Liver (tissue), 9 donors: ENCODE data around the gene ITCH. TPM values are rescaled to one million over a fixed set of nuclear protein-coding genes. Genes with fewer than 3 reads are reported as not detected.
"Not testable (repeated sequence)": the region's sequence is repeated elsewhere in the genome, so short reads cannot be mapped to it uniquely, and the experiment has no call there.

Experiments
- DNase-seq: peaks from one replicate; pipeline ENCODE4 v3.0.0-alpha.2; 2017; ENCODE audit warnings: low spot score
- H3K27ac ChIP-seq, 2 donors: one replicate each; pipeline ENCODE4 v1.7.0; 2013; ENCODE audit warnings: inconsistent platforms in 2 of 2, low read length in 2 of 2, control low read depth in 1 of 2, low read depth in 1 of 2, mild to moderate bottlenecking in 1 of 2
- H3K27me3 ChIP-seq, 4 donors: one replicate each; pipeline versions ENCODE4 v1.6.1 to v1.7.0; 2013; ENCODE audit warnings: low read length in 3 of 4, inconsistent platforms in 1 of 4, mild to moderate bottlenecking in 1 of 4, moderate library complexity in 1 of 4; ENCODE audit not compliant: control insufficient read depth in 4 of 4, insufficient read depth in 4 of 4
- H3K36me3 ChIP-seq, 4 donors: one replicate each; pipeline versions ENCODE4 v1.6.1 to v1.7.0; 2013; ENCODE audit warnings: low read length in 3 of 4, mild to moderate bottlenecking in 3 of 4, low read depth in 1 of 4, moderate library complexity in 1 of 4; ENCODE audit not compliant: control insufficient read depth in 4 of 4, insufficient read depth in 3 of 4
- H3K4me1 ChIP-seq, 4 donors: one replicate each; pipeline versions ENCODE4 v1.6.1 to v1.7.0; 2013; ENCODE audit warnings: low read length in 3 of 4, mild to moderate bottlenecking in 3 of 4, moderate library complexity in 1 of 4; ENCODE audit not compliant: control insufficient read depth in 4 of 4, insufficient read depth in 4 of 4
- H3K4me3 ChIP-seq, 3 donors: one replicate each; pipeline versions ENCODE4 v1.6.1 to v1.7.0; 2013; ENCODE audit warnings: low read length in 3 of 3, control low read depth in 1 of 3, low read depth in 1 of 3, mild to moderate bottlenecking in 1 of 3
- H3K9ac ChIP-seq, 2 donors: one replicate each; pipeline ENCODE4 v1.7.0; 2013; ENCODE audit warnings: low read length in 2 of 2, mild to moderate bottlenecking in 2 of 2, moderate library complexity in 2 of 2, control low read depth in 1 of 2, low read depth in 1 of 2
- H3K9me3 ChIP-seq, 4 donors: one replicate each; pipeline versions ENCODE4 v1.6.1 to v1.7.0; 2013; ENCODE audit warnings: low read length in 3 of 4; ENCODE audit not compliant: control insufficient read depth in 4 of 4
- CTCF ChIP-seq: fragments of 150-350 bp; IDR thresholded peaks from 2 replicates; pipeline ENCODE4 v1.5.1; 2017; ENCODE audit warnings: improper control_type of control experiment, low read depth, low read length; ENCODE audit not compliant: missing input control
- EGR1 ChIP-seq, 2 donors: IDR thresholded peaks; 2 replicates each; pipeline ENCODE4 v1.6.1; 2016 to 2018; ENCODE audit warnings: antibody characterized with exemption in 2 of 2, low read depth in 2 of 2
- FOXA1 ChIP-seq: IDR thresholded peaks from 2 replicates; pipeline ENCODE4 v1.6.1; 2016; ENCODE audit warnings: antibody characterized with exemption
- GABPA ChIP-seq, 2 donors: IDR thresholded peaks in 1 of 2; conservative IDR thresholded peaks in 1 of 2; 2 replicates each; pipeline ENCODE4 v1.6.1; 2016; ENCODE audit warnings: antibody characterized with exemption in 2 of 2, mild to moderate bottlenecking in 1 of 2, moderate library complexity in 1 of 2
- HNF4A ChIP-seq, 2 donors: conservative IDR thresholded peaks; 2 replicates each; pipeline ENCODE4 v1.6.1; 2016; ENCODE audit warnings: antibody characterized with exemption in 2 of 2, mild to moderate bottlenecking in 2 of 2
- JUND ChIP-seq, 2 donors: IDR thresholded peaks; 2 replicates each; pipeline ENCODE4 v1.6.1; 2016; ENCODE audit warnings: antibody characterized with exemption in 2 of 2
- NR2F2 ChIP-seq: IDR thresholded peaks from 2 replicates; pipeline ENCODE4 v1.6.1; 2016; ENCODE audit warnings: antibody characterized with exemption
- RAD21 ChIP-seq, 2 donors: IDR thresholded peaks; 2 replicates each; pipeline ENCODE4 v1.6.1; 2016; ENCODE audit warnings: antibody characterized with exemption in 2 of 2, mild to moderate bottlenecking in 2 of 2
- TAF1 ChIP-seq: conservative IDR thresholded peaks from 2 replicates; pipeline ENCODE4 v1.6.1; 2016; ENCODE audit warnings: antibody characterized with exemption, mild to moderate bottlenecking
- YY1 ChIP-seq: IDR thresholded peaks from 2 replicates; pipeline ENCODE4 v1.6.1; 2016; ENCODE audit warnings: antibody characterized with exemption, mild to moderate bottlenecking
- ZBTB33 ChIP-seq: IDR thresholded peaks from 2 replicates; pipeline ENCODE4 v1.6.1; 2016; ENCODE audit warnings: antibody characterized with exemption
- WGBS: extraction: QIAGEN DNeasy Blood & Tissue Kit; methylation state at CpG from one replicate; pipeline ENCODE4 v1.1.7; 2013; 5-methylcytosine and 5-hydroxymethylcytosine counted together
- polyA plus RNA-seq, 2 donors: library from polyadenylated mRNA; stranded (reverse) in 1 of 2; unstranded in 1 of 2; fragments of 200-250 nt in 1 of 2; fragments of >200 nt in 1 of 2; fragmentation: Nextera tagmentation in 1 of 2; extraction: Ambion mirVana in 1 of 2; gene quantifications; one replicate each; pipeline versions ENCODE4 v1.2.1 to v1.2.3, GENCODE V29; 2013 to 2015
- total RNA-seq, 2 donors: library from RNA; depleted of rRNA; stranded (reverse); fragments of >200 nt; gene quantifications; one replicate each; pipeline ENCODE4 v1.2.3, GENCODE V29; 2014
- TF ChIP-seq, protein P1 (sequence below): IDR thresholded peaks from 2 replicates; pipeline ENCODE4 v1.6.1; 2016; ENCODE audit warnings: antibody characterized with exemption
- donor health status: healthy.
- donor health status: healthy.
- donor health status: healthy.
- donor health status: healthy.
- donor health status: healthy.

The ITCH gene
- total and polyA plus RNA-seq, 4 donors: 14.3 to 85.3 (median 25.8) TPM

- H3K27me3 ChIP-seq, DNase-seq, H3K4me1 ChIP-seq, H3K36me3 ChIP-seq, H3K9ac ChIP-seq, H3K9me3 ChIP-seq, H3K27ac ChIP-seq, H3K4me3 ChIP-seq: not testable (repeated sequence)
- 87% methylated on average over 6 of the region's 6 CpGs for WGBS
Measured at GRCh38 chr20:34353467-34353866, 9.6 kb upstream of the ITCH start.

GRCh38 chr20:34355427-34355826 is 7.6 kb upstream of the ITCH start:
- Histone ChIP-seq H3K27me3 (no peaks in the 10 kb centered on the region), H3K4me3 (no peak overlapping the region), H3K4me1 (no peaks in the 10 kb centered on the region), H3K36me3 (no peaks in the 10 kb centered on the region), H3K9ac (no peak overlapping the region), H3K9me3 (no peaks in the 10 kb centered on the region), H3K27ac (no peak overlapping the region)
- no peak for TF ChIP-seq TAF1
- TF ChIP-seq YY1: no peak
- no peak for TF ChIP-seq EGR1 (IDR thresholded peaks at IDR 0.05; ENCODE audit: low read depth in 2 of 2)
- TF ChIP-seq FOXA1: no peak
- TF ChIP-seq JUND (IDR thresholded peaks at IDR 0.05): no peak
- no peak for TF ChIP-seq GABPA (IDR thresholded peaks at IDR 0.05 in 1 of 2, conservative IDR thresholded peaks at IDR 0.05 in 1 of 2)
- TF ChIP-seq ZBTB33: no peak
- TF ChIP-seq HNF4A (conservative IDR thresholded peaks at IDR 0.05): no peak
- no peak for TF ChIP-seq CTCF
- TF ChIP-seq NR2F2: no peak
- no peak for TF ChIP-seq RAD21 (IDR thresholded peaks at IDR 0.05)
- TF ChIP-seq, protein P1, sequence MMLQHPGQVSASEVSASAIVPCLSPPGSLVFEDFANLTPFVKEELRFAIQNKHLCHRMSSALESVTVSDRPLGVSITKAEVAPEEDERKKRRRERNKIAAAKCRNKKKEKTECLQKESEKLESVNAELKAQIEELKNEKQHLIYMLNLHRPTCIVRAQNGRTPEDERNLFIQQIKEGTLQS: no peak
- 86% methylated on average over 2 of the region's 2 CpGs for WGBS
- DNase-seq: no peak

DNA sequence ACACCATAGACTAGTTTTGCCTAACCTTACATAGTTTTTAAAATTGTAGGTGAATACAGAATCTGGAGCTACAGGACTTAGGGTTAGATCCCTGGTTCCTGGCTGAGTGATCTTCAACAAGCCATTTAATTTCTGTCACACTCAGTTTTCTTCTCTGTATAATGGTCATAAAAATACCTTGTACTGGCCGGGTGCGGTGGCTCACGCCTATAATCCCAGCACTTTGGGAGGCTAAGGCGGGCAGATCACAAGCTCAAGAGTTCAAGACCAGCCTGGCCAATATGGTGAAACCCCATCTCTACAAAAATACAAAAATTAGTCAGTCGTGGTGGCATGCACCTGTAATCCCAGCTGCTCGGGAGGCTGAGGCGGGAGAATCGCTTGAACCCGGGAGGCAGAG is 3.3 kb upstream of the ITCH start:
- H3K27ac ChIP-seq, H3K36me3 ChIP-seq, DNase-seq, H3K4me1 ChIP-seq, H3K9ac ChIP-seq, H3K4me3 ChIP-seq, H3K27me3 ChIP-seq, H3K9me3 ChIP-seq: not testable (repeated sequence)
- 94% methylated on average over 9 of the region's 9 CpGs for WGBS
